Ecto neural progenitor cell (in vitro differentiated cells): Measurements from ENCODE around the gene TNFRSF12A.

Experiments
- DNase-seq: peaks from one replicate; pipeline ENCODE4 v3.0.0-alpha.2; 2018; ENCODE audit warnings: low spot score

Gene TNFRSF12A

GRCh38 chr16:3020247-3020603, at the start of gene TNFRSF12A:
Gene TNFRSF12A, plus strand, starts transcription at chr16:3020368. Its CDS starts 30 bp downstream, at chr16:3020398.
- peak; percentile 87 for DNase-seq

- no peak for DNase-seq
Measured at GRCh38 chr16:2970563-2970962, 49.6 kb upstream of the TNFRSF12A start.

- no peak for DNase-seq
Measured at GRCh38 chr16:2971134-2971984, 48.8 kb upstream of the TNFRSF12A start.

GRCh38 chr16:2971985-2972784, 48.0 kb upstream of the TNFRSF12A start:
- no peak for DNase-seq

- no peak for DNase-seq
Measured at GRCh38 chr16:2973093-2973492, 47.1 kb upstream of the TNFRSF12A start.

GRCh38 chr16:2973605-2974318, 46.4 kb upstream of the TNFRSF12A start:
- DNase-seq: no peak

- DNase-seq: no peak
Measured at GRCh38 chr16:2974319-2975056, 45.7 kb upstream of the TNFRSF12A start.

GRCh38 chr16:2975161-2975795, 44.9 kb upstream of the TNFRSF12A start:
- no peak for DNase-seq

- no peak for DNase-seq
Measured at GRCh38 chr16:2976201-2976600, 44.0 kb upstream of the TNFRSF12A start.

GRCh38 chr16:2976673-2977072, 43.5 kb upstream of the TNFRSF12A start:
- DNase-seq: no peak

GRCh38 chr16:2977440-2977839, 42.7 kb upstream of the TNFRSF12A start:
- no peak for DNase-seq

- peak; percentile 76 for DNase-seq
Measured at GRCh38 chr16:2979669-2980226, 40.4 kb upstream of the TNFRSF12A start.

GRCh38 chr16:2980227-2981176, 39.7 kb upstream of the TNFRSF12A start, which contains the start of gene PKMYT1:
Gene PKMYT1, minus strand, starts transcription at chr16:2980446. Its CDS starts 789 bp downstream, at chr16:2979657.
- peak; percentile 95 for DNase-seq

- peak; percentile 80 for DNase-seq
Measured at GRCh38 chr16:2981177-2981898, 38.8 kb upstream of the TNFRSF12A start.

- DNase-seq: no peak
Measured at GRCh38 chr16:2981899-2982250, 38.3 kb upstream of the TNFRSF12A start.

GRCh38 chr16:2982402-2982801, 37.8 kb upstream of the TNFRSF12A start:
- no peak for DNase-seq

GRCh38 chr16:2983706-2984136, 36.4 kb upstream of the TNFRSF12A start:
- DNase-seq: peak; percentile 94

GRCh38 chr16:2985462-2985861, 34.7 kb upstream of the TNFRSF12A start:
- no peak for DNase-seq

- no peak for DNase-seq
Measured at GRCh38 chr16:2985893-2986355, 34.2 kb upstream of the TNFRSF12A start.
